Measurements from ENCODE around the gene PRKCA.

The PRKCA gene

GRCh38 chr17:66583112-66583748 is 280.8 kb downstream of the PRKCA start:
- H3K27me3 ChIP-seq (ENCODE audit: insufficient read depth, low read length), result no peaks in the 10 kb centered on the region
- no peaks in the 10 kb centered on the region for H3K36me3 ChIP-seq (ENCODE audit: insufficient read depth, low read length)
- peaks cover 39% of the 10 kb centered on the region for H3K79me2 ChIP-seq (ENCODE audit: control insufficient read depth, insufficient read depth, low read length, unreplicated experiment)
- no peak overlapping the region for H3K27ac ChIP-seq (ENCODE audit: low read depth, low read length)
- H2AFZ ChIP-seq (ENCODE audit: low read length, unreplicated experiment), result no peak overlapping the region
- peaks cover 26% of the 10 kb centered on the region for H3K4me1 ChIP-seq (ENCODE audit: control insufficient read depth, insufficient read depth, low read length, unreplicated experiment)
- no peak overlapping the region for H3K4me3 ChIP-seq (ENCODE audit: low read depth, low read length)

- Histone ChIP-seq H3K79me2 (ENCODE audit: control insufficient read depth, insufficient read depth, low read length, unreplicated experiment) (peaks cover 38% of the 10 kb centered on the region), H3K4me1 (ENCODE audit: control insufficient read depth, insufficient read depth, low read length, unreplicated experiment) (peaks cover 13% of the 10 kb centered on the region), H3K4me3 (ENCODE audit: low read depth, low read length) (no peak overlapping the region), H2AFZ (ENCODE audit: low read length, unreplicated experiment) (no peak overlapping the region), H3K27me3 (ENCODE audit: insufficient read depth, low read length) (no peaks in the 10 kb centered on the region), H3K36me3 (ENCODE audit: insufficient read depth, low read length) (no peaks in the 10 kb centered on the region), H3K27ac (ENCODE audit: low read depth, low read length) (no peak overlapping the region)
These were observed 282.5 kb downstream of the PRKCA start for GRCh38 chr17:66584927-66585326.

- Histone ChIP-seq H3K4me3 (ENCODE audit: low read depth, low read length) (no peak overlapping the region), H2AFZ (ENCODE audit: low read length, unreplicated experiment) (no peak overlapping the region), H3K79me2 (ENCODE audit: control insufficient read depth, insufficient read depth, low read length, unreplicated experiment) (peaks cover 37% of the 10 kb centered on the region), H3K27ac (ENCODE audit: low read depth, low read length) (no peak overlapping the region), H3K27me3 (ENCODE audit: insufficient read depth, low read length) (no peaks in the 10 kb centered on the region), H3K4me1 (ENCODE audit: control insufficient read depth, insufficient read depth, low read length, unreplicated experiment) (peaks cover 7% of the 10 kb centered on the region), H3K36me3 (ENCODE audit: insufficient read depth, low read length) (no peaks in the 10 kb centered on the region)
These were observed 283.1 kb downstream of the PRKCA start for GRCh38 chr17:66585472-66585871.

GRCh38 chr17:66589892-66590291 is 287.5 kb downstream of the PRKCA start:
- Histone ChIP-seq H3K4me3 (ENCODE audit: low read depth, low read length) (no peak overlapping the region), H3K4me1 (ENCODE audit: control insufficient read depth, insufficient read depth, low read length, unreplicated experiment) (no peaks in the 10 kb centered on the region), H3K36me3 (ENCODE audit: insufficient read depth, low read length) (no peaks in the 10 kb centered on the region), H3K27me3 (ENCODE audit: insufficient read depth, low read length) (no peaks in the 10 kb centered on the region), H3K79me2 (ENCODE audit: control insufficient read depth, insufficient read depth, low read length, unreplicated experiment) (peaks cover 24% of the 10 kb centered on the region), H3K27ac (ENCODE audit: low read depth, low read length) (no peak overlapping the region), H2AFZ (ENCODE audit: low read length, unreplicated experiment) (no peak overlapping the region)

GRCh38 chr17:66593116-66593515 is 290.7 kb downstream of the PRKCA start:
- Histone ChIP-seq H3K27ac (ENCODE audit: low read depth, low read length) (no peak overlapping the region), H3K4me1 (ENCODE audit: control insufficient read depth, insufficient read depth, low read length, unreplicated experiment) (no peaks in the 10 kb centered on the region), H3K4me3 (ENCODE audit: low read depth, low read length) (no peak overlapping the region), H3K27me3 (ENCODE audit: insufficient read depth, low read length) (no peaks in the 10 kb centered on the region), H2AFZ (ENCODE audit: low read length, unreplicated experiment) (no peak overlapping the region), H3K36me3 (ENCODE audit: insufficient read depth, low read length) (no peaks in the 10 kb centered on the region), H3K79me2 (ENCODE audit: control insufficient read depth, insufficient read depth, low read length, unreplicated experiment) (peaks cover 20% of the 10 kb centered on the region)

- no peak overlapping the region for H2AFZ ChIP-seq (ENCODE audit: low read length, unreplicated experiment)
- no peaks in the 10 kb centered on the region for H3K36me3 ChIP-seq (ENCODE audit: insufficient read depth, low read length)
- H3K79me2 ChIP-seq (ENCODE audit: control insufficient read depth, insufficient read depth, low read length, unreplicated experiment), result peaks cover 5% of the 10 kb centered on the region
- no peaks in the 10 kb centered on the region for H3K27me3 ChIP-seq (ENCODE audit: insufficient read depth, low read length)
- no peak overlapping the region for H3K27ac ChIP-seq (ENCODE audit: low read depth, low read length)
- H3K4me1 ChIP-seq (ENCODE audit: control insufficient read depth, insufficient read depth, low read length, unreplicated experiment), result no peaks in the 10 kb centered on the region
- no peak overlapping the region for H3K4me3 ChIP-seq (ENCODE audit: low read depth, low read length)
These were observed 293.5 kb downstream of the PRKCA start for GRCh38 chr17:66595893-66596292.

- H3K4me1 ChIP-seq (ENCODE audit: control insufficient read depth, insufficient read depth, low read length, unreplicated experiment), result no peaks in the 10 kb centered on the region
- no peak overlapping the region for H3K27ac ChIP-seq (ENCODE audit: low read depth, low read length)
- no peaks in the 10 kb centered on the region for H3K36me3 ChIP-seq (ENCODE audit: insufficient read depth, low read length)
- no peak overlapping the region for H3K4me3 ChIP-seq (ENCODE audit: low read depth, low read length)
- no peaks in the 10 kb centered on the region for H3K27me3 ChIP-seq (ENCODE audit: insufficient read depth, low read length)
- H3K79me2 ChIP-seq (ENCODE audit: control insufficient read depth, insufficient read depth, low read length, unreplicated experiment), result peaks cover 23% of the 10 kb centered on the region
- H2AFZ ChIP-seq (ENCODE audit: low read length, unreplicated experiment), result no peak overlapping the region
These were observed 300.4 kb downstream of the PRKCA start for GRCh38 chr17:66602659-66603384.

GRCh38 chr17:66604376-66604775 is 302.0 kb downstream of the PRKCA start:
- Histone ChIP-seq H3K79me2 (ENCODE audit: control insufficient read depth, insufficient read depth, low read length, unreplicated experiment) (peaks cover 23% of the 10 kb centered on the region), H3K4me1 (ENCODE audit: control insufficient read depth, insufficient read depth, low read length, unreplicated experiment) (no peaks in the 10 kb centered on the region), H3K36me3 (ENCODE audit: insufficient read depth, low read length) (no peaks in the 10 kb centered on the region), H2AFZ (ENCODE audit: low read length, unreplicated experiment) (no peak overlapping the region), H3K27me3 (ENCODE audit: insufficient read depth, low read length) (no peaks in the 10 kb centered on the region), H3K27ac (ENCODE audit: low read depth, low read length) (no peak overlapping the region), H3K4me3 (ENCODE audit: low read depth, low read length) (no peak overlapping the region)

GRCh38 chr17:66605541-66605940 is 303.1 kb downstream of the PRKCA start:
- Histone ChIP-seq H3K36me3 (ENCODE audit: insufficient read depth, low read length) (no peaks in the 10 kb centered on the region), H3K27ac (ENCODE audit: low read depth, low read length) (no peak overlapping the region), H2AFZ (ENCODE audit: low read length, unreplicated experiment) (no peak overlapping the region), H3K79me2 (ENCODE audit: control insufficient read depth, insufficient read depth, low read length, unreplicated experiment) (peaks cover 23% of the 10 kb centered on the region), H3K4me1 (ENCODE audit: control insufficient read depth, insufficient read depth, low read length, unreplicated experiment) (no peaks in the 10 kb centered on the region), H3K27me3 (ENCODE audit: insufficient read depth, low read length) (no peaks in the 10 kb centered on the region), H3K4me3 (ENCODE audit: low read depth, low read length) (no peak overlapping the region)

- H3K4me1 ChIP-seq (ENCODE audit: control insufficient read depth, insufficient read depth, low read length, unreplicated experiment), result no peaks in the 10 kb centered on the region
- H3K4me3 ChIP-seq (ENCODE audit: low read depth, low read length), result no peak overlapping the region
- no peaks in the 10 kb centered on the region for H3K27me3 ChIP-seq (ENCODE audit: insufficient read depth, low read length)
- H3K36me3 ChIP-seq (ENCODE audit: insufficient read depth, low read length), result peaks cover 7% of the 10 kb centered on the region; the same call in 1 of the 2 replicates
- H3K79me2 ChIP-seq (ENCODE audit: control insufficient read depth, insufficient read depth, low read length, unreplicated experiment), result peaks cover 16% of the 10 kb centered on the region
- H3K27ac ChIP-seq (ENCODE audit: low read depth, low read length), result no peak overlapping the region
- H2AFZ ChIP-seq (ENCODE audit: low read length, unreplicated experiment), result no peak overlapping the region
These were observed 308.1 kb downstream of the PRKCA start for GRCh38 chr17:66610361-66611133.

All from ACC112 (cell line).